A172 (cell line): ENCODE data around the gene ACBD6. TPM values are rescaled to one million over a fixed set of nuclear protein-coding genes. Genes with fewer than 3 reads are reported as not detected.

Experiments used
- DNase-seq: peaks from one replicate; pipeline ENCODE4 v3.0.0-alpha.2; 2015; ENCODE audit warnings: low spot score
- total RNA-seq: library from RNA; depleted of rRNA; stranded (reverse); fragments of >200 nt; shearing (Covaris generic); gene quantifications from 2 replicates; pipeline ENCODE4 v1.2.3, GENCODE V29; 2014

Gene ACBD6
- total RNA-seq, 1 experiment from 2014 or later = 140 TPM

- no peak for DNase-seq
Observed at GRCh38 chr1:180291004-180291403, 211.4 kb downstream of the ACBD6 start.

- DNase-seq = no peak
Observed at GRCh38 chr1:180290265-180291001, 211.9 kb downstream of the ACBD6 start.

GRCh38 chr1:180288940-180289339, 213.4 kb downstream of the ACBD6 start:
- DNase-seq = no peak

GRCh38 chr1:180287988-180288705, 214.2 kb downstream of the ACBD6 start:
- no peak for DNase-seq

GRCh38 chr1:180286417-180286816, 216.0 kb downstream of the ACBD6 start:
- DNase-seq = no peak

- DNase-seq = no peak
Observed at GRCh38 chr1:180283098-180283497, 219.3 kb downstream of the ACBD6 start.

- no peak for DNase-seq
Observed at GRCh38 chr1:180282401-180283044, 219.9 kb downstream of the ACBD6 start.

GRCh38 chr1:180281490-180281889, 220.9 kb downstream of the ACBD6 start:
- DNase-seq = no peak

GRCh38 chr1:180280617-180281016, 221.8 kb downstream of the ACBD6 start:
- no peak for DNase-seq

GRCh38 chr1:180279651-180280050, 222.7 kb downstream of the ACBD6 start:
- DNase-seq = no peak

- DNase-seq = no peak
Observed at GRCh38 chr1:180278596-180279395, 223.6 kb downstream of the ACBD6 start.

- no peak for DNase-seq
Observed at GRCh38 chr1:180278194-180278515, 224.2 kb downstream of the ACBD6 start.

GRCh38 chr1:180277476-180278193, 224.7 kb downstream of the ACBD6 start:
- no peak for DNase-seq

GRCh38 chr1:180275726-180276125, 226.7 kb downstream of the ACBD6 start:
- no peak for DNase-seq

GRCh38 chr1:180274221-180274620, 228.2 kb downstream of the ACBD6 start:
- DNase-seq = no peak

GRCh38 chr1:180273066-180273465, 229.3 kb downstream of the ACBD6 start:
- no peak for DNase-seq

- DNase-seq = no peak
Observed at GRCh38 chr1:180272395-180272794, 230.0 kb downstream of the ACBD6 start.

GRCh38 chr1:180271272-180272255, 230.8 kb downstream of the ACBD6 start:
- DNase-seq = no peak

GRCh38 chr1:180270530-180271271, 231.7 kb downstream of the ACBD6 start:
- no peak for DNase-seq
